ENCODE measurements around the gene EFNA5.

DNA sequence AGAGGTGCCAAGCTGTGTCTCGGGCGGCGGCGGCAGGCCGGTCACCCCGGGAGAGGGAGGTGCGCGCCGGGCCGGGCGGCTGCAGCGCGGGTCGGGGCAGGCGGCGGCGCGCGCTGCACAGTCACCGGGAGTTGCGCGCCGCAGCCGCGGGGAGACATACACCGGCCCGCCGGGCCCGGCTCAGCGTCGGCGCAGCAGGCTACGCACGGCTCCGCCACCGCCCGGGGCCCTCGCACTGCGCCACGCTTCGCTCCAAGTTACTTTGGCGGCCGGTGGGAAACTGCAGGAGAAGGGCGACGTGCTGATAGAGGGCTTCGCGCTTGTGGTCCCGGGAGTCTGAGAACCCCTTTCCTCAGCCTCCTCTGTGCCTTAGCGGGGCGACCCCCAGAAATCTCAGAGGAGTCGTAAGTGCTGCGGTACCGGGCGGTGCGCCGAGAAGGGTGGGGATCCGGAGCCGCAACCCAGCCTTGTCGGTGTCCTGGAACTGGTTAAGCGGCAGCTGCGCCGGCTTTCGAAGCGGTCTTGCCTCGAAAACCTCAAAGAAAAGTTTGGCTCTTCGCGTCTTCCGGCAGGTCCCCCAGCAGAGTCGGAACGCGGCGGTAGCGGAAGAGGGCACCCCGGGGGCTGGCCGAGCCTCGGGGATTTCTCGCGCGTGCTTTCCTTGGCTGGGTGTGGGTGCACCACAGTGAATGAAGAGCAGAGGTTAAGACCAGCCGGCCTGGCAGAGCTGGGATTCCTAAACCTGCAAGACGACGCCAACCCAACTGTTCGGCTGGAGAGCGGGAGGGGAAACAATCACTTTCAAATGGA lies at the start of gene EFNA5:
- TF ChIP-seq, protein P1, sequence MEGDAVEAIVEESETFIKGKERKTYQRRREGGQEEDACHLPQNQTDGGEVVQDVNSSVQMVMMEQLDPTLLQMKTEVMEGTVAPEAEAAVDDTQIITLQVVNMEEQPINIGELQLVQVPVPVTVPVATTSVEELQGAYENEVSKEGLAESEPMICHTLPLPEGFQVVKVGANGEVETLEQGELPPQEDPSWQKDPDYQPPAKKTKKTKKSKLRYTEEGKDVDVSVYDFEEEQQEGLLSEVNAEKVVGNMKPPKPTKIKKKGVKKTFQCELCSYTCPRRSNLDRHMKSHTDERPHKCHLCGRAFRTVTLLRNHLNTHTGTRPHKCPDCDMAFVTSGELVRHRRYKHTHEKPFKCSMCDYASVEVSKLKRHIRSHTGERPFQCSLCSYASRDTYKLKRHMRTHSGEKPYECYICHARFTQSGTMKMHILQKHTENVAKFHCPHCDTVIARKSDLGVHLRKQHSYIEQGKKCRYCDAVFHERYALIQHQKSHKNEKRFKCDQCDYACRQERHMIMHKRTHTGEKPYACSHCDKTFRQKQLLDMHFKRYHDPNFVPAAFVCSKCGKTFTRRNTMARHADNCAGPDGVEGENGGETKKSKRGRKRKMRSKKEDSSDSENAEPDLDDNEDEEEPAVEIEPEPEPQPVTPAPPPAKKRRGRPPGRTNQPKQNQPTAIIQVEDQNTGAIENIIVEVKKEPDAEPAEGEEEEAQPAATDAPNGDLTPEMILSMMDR (IDR thresholded peaks at IDR 0.05 in 2 of 3, conservative IDR thresholded peaks at IDR 0.05 in 1 of 3; ENCODE audit: borderline replicate concordance in 1 of 3, insufficient read depth in 1 of 3, low read depth in 2 of 3, low read length in 2 of 3) = no peak
- no peak for TF ChIP-seq POLR2A (IDR thresholded peaks at IDR 0.05; ENCODE audit: borderline replicate concordance, extremely low read depth, insufficient read depth, insufficient read length)
- no peak for TF ChIP-seq ZNF274 (IDR thresholded peaks at IDR 0.05; ENCODE audit: low read depth, low read length)
- TF ChIP-seq SIN3A (IDR thresholded peaks at IDR 0.05; ENCODE audit: low read depth) = no peak
- TF ChIP-seq, protein P2, sequence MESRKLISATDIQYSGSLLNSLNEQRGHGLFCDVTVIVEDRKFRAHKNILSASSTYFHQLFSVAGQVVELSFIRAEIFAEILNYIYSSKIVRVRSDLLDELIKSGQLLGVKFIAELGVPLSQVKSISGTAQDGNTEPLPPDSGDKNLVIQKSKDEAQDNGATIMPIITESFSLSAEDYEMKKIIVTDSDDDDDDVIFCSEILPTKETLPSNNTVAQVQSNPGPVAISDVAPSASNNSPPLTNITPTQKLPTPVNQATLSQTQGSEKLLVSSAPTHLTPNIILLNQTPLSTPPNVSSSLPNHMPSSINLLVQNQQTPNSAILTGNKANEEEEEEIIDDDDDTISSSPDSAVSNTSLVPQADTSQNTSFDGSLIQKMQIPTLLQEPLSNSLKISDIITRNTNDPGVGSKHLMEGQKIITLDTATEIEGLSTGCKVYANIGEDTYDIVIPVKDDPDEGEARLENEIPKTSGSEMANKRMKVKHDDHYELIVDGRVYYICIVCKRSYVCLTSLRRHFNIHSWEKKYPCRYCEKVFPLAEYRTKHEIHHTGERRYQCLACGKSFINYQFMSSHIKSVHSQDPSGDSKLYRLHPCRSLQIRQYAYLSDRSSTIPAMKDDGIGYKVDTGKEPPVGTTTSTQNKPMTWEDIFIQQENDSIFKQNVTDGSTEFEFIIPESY (IDR thresholded peaks at IDR 0.05; ENCODE audit: extremely low read depth, insufficient replicate concordance, low read length) = no peak
- TF ChIP-seq, protein P3, sequence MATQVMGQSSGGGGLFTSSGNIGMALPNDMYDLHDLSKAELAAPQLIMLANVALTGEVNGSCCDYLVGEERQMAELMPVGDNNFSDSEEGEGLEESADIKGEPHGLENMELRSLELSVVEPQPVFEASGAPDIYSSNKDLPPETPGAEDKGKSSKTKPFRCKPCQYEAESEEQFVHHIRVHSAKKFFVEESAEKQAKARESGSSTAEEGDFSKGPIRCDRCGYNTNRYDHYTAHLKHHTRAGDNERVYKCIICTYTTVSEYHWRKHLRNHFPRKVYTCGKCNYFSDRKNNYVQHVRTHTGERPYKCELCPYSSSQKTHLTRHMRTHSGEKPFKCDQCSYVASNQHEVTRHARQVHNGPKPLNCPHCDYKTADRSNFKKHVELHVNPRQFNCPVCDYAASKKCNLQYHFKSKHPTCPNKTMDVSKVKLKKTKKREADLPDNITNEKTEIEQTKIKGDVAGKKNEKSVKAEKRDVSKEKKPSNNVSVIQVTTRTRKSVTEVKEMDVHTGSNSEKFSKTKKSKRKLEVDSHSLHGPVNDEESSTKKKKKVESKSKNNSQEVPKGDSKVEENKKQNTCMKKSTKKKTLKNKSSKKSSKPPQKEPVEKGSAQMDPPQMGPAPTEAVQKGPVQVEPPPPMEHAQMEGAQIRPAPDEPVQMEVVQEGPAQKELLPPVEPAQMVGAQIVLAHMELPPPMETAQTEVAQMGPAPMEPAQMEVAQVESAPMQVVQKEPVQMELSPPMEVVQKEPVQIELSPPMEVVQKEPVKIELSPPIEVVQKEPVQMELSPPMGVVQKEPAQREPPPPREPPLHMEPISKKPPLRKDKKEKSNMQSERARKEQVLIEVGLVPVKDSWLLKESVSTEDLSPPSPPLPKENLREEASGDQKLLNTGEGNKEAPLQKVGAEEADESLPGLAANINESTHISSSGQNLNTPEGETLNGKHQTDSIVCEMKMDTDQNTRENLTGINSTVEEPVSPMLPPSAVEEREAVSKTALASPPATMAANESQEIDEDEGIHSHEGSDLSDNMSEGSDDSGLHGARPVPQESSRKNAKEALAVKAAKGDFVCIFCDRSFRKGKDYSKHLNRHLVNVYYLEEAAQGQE (IDR thresholded peaks at IDR 0.05; ENCODE audit: low read depth) = no peak
- no peak for TF ChIP-seq CEBPB (IDR thresholded peaks at IDR 0.05; ENCODE audit: low read depth)
